CD4-positive, alpha-beta T cell treated with Interleukin-4 for 1 hour (primary cell): ENCODE data around the gene SYMPK.
"Not testable (repeated sequence)": the region's sequence is repeated elsewhere in the genome, so short reads cannot be mapped to it uniquely, and the experiment has no call there.

ENCODE experiments used
- DNase-seq, 2 donors: peaks; one replicate each; pipeline ENCODE4 v3.0.0-alpha.2; 2020 to 2022

SYMPK gene

DNA sequence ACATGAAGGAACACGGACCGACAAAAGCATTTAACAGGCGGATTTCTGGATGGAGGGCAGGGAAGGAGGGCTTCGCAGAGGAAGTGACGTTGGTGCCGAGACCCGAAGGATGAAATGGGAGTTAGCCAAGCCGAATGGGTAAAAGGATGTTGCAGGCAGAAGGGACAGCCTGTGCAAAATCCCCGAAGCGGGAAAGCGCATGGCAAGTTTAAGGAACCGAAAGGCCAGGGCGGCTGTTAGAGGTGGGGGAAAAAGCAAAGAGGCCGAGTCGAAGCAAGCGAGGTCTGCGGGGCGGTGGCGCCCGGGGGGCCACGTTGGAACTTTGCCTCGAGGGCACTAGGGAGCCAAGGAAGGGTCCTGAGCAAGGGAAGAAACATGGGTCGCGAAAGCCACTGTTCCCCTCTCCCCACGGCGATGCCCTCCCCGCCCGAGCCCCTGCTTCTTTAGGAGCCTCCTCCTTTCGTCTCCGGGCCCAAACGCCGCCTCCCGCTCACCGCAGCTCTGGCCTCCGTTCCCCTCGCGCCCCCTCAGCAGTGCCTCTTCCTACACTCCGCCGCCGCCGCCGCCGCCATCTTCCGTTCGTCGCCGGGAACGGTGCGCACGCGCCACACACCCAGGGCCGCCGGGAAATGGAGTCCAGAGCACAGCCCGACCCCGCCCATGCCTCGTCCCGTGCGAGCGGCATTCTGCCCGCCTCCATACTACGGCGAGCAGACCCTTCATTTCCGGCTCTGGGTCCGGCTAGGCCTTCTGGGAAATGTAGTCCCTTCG, at the start of gene SYMPK:
Gene SYMPK (minus strand): TSS at position 584 of the 771 bp plus-strand sequence. CDS start 8,652 bp downstream, outside the sequence.
- peak; percentile 99 for DNase-seq

DNA sequence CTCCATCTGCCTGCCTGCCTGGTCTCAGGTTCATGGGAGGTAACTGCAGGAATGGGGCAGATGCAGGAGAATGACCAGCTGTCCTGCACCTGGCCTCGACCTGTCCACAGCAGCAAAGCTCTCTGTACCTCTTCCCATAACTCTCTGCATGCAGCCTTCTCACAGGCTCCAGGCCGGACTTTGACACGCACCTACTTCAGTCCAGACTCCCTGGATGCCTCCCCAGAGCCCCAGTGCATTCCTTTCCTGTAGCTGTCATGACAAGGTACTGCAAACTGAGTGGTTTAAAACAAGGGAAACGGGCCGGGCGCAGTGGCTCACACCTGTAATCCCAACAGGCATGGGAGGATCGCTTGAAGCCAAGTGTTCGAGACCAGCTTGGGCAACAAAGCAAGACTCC, 48.3 kb upstream of the SYMPK start:
- DNase-seq = no peak

DNA sequence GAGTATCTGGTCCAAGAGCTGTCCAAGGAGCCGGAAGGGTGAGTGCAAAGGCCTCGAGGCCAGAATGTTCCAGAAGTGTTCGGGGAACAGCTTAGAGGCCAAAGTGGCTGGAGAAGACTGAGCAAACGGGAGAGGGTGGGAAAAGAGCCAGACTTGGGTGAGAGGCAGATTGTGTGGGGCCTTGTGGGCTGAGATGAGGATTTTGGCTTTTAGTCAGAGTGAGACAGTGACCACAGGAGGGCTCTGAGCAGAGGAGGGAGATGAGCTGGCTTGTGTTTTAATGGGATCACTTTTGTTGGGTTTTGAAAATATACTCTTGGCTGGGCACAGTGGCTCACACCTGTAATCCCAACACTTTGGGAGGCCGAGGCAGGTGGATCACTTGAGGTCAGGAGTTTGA, 46.0 kb upstream of the SYMPK start:
- DNase-seq = no peak

DNA sequence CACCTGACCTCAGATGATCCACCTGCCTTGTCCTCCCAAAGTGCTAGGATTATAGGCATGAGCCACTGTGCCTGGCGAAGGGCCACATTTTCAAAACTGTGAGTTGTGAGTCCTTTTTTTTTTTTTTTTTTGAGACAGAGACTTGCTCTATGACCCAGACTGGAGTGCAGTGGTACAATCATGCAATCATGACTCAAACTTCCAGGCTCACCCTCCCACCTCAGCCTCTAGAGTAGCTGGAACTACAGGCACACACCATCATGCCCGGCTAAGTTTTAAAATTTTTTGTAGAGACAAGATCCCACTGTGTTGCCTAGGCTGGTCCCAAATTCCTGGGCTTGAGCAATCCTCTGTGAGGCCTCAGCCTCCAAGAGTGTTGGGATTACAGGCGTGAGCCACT, 43.3 kb upstream of the SYMPK start:
- no peak for DNase-seq

DNA sequence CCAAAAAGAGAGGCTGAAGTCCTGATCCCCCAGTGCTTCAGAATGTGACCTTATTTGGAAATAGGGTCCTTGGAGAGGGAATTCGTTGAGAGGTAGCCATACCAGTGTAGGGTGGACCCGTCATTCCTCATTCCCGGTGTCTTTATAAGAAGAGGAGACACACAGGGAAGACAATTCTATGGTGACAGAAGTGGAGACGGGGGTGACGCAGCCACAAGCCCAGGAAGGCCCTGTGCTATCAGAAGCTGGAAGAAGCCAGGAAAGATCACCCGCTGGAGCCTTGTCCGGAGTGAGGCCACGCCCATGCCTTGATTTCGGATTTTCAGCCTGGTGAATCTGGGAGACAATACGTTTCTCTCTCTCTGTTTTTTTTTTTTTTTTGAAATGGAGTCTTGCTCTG, 42.1 kb upstream of the SYMPK start:
- DNase-seq = no peak

DNA sequence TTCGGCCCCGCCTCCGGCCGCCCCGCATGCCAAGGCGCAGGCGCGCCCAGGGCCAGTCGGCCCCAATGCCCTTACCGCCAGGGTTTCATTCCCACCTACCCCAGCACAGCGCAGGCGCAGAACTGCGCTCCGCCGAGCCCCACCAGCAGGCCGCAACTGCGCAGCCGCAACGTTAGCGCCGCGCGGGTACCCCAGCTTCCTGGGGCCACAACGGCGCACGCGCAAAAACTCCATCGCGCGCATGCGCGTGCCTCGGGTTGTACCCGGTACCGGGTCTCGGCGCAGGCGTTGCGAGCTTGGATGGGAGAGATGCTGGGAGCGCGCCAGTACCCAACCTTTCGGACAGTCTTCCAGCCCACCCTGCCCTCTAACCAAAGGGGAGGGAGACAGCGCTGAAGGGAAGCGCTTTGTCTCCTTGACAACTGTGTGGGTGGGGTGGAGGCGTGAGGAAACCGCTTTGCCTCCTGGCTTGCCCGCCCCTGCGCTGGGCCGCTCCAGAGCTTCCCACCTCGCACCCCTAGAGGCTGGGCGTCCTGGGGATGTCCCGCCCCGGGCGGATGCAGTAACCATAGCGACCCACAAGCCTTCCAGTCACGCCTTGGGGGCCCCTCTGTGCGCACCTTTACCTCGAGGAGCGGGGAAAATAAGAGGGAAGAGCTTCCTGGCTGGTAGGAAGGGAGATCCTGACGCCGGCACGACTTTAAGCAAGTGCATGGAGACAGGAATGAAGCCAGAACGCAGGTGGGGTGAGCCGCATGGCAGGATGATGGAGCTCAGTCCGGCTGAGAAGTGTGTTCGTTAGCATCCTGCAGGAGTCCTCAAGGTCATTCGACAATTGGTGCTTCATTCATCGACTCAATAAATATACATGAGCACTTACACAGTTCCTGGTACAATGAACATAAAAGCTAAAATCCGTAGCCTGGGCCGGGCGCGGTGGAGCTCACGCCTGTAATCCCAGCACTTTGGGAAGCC, 40.0 kb upstream of the SYMPK start:
- peak; percentile 99 for DNase-seq

DNA sequence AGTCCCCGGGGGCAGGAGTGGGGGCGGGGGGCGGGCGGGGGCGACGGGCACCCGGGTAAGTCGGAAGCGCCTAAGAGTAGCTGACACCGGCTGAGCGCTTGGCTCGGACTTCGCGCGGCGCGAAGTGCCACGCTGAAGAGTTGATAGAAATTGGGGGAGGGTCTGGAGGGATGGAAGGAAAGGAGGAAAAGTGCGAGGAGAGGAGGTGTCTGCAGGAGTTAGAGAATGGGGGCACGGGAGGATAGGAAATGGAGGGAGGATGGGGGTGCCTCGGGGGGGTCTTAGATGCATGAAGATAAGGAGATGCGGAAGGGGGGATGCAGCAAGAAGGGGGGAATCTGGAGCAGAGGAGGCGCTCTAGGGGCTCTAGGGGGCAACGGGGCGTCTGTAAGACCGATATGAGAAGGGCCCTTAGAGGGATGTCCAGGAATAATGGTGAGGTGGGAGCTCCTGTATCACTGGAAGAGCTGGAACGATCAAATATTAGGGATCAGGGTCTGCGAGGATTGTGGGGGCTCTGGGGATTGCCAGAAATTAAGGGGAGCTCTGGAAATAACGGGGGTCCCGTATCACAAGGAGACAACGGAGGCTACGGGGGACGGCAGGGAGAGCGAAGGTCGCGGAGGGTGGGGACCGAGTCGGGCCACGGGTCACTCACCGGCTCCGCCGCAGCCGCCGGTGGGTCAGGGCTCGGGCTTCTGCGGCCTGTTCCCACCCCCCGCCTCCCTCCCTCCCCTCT, 39.1 kb upstream of the SYMPK start, which contains the start of gene MYPOP:
Gene MYPOP (minus strand): TSS at position 702 of the 739 bp plus-strand sequence. CDS start 840 bp downstream, outside the sequence.
- DNase-seq = no peak

DNA sequence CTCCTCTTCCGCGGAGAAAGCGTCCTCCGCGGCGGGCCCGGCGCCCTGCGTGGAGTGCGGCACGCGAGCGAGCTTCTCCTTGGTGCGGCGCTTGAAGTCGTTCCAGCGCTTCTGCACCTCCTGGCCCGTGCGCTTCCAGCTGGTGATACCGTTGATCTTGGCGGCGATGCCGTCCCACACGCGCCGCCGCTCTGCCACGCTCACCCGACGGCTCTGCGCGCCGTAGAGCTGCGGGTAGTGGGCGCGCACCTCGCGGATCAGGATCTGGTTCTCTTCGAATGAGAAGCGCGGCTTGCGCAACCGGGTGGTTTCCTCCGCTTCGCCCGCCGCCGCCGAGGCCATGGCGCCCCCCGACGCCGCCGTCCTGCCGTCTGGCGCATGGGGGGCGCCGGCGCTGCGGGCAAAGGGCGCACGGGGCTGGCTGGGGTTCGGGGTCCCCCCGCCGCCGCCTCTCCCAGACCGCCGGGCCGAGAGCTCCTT, 38.5 kb upstream of the SYMPK start:
- peak; percentile 29 to 38 for DNase-seq

DNA sequence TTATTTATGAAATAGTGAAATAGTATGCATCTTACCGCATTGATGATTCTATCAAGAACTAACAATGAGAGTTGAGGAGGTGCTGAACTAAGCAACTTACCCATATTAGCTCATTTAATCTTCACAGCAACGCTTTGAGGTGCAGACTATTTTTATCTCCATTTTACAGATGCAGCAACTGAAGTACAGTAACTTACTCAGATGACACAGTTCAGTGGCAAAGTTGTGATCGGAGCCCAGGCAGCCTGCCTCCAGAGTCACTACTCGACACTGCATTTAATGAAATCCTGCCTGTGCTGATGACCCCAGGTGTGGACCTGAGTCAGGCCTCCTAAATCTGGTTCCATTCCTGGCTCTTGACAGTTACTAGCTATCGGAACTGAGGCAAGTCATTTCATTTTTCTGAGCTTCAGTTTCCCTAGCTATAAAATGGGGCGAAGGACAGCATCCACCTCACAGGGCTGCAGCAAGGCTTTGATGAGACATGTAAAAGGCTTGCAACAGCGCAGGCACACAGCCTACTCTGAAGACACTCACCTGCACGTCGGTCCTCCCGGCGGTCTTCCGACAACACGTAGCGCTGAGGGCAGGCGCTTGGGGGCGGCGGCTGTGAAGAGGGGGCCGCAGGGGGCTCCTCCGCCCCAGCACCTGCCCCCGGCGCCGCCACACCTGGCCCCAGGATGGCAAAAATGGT, 37.9 kb upstream of the SYMPK start:
- DNase-seq = no peak

DNA sequence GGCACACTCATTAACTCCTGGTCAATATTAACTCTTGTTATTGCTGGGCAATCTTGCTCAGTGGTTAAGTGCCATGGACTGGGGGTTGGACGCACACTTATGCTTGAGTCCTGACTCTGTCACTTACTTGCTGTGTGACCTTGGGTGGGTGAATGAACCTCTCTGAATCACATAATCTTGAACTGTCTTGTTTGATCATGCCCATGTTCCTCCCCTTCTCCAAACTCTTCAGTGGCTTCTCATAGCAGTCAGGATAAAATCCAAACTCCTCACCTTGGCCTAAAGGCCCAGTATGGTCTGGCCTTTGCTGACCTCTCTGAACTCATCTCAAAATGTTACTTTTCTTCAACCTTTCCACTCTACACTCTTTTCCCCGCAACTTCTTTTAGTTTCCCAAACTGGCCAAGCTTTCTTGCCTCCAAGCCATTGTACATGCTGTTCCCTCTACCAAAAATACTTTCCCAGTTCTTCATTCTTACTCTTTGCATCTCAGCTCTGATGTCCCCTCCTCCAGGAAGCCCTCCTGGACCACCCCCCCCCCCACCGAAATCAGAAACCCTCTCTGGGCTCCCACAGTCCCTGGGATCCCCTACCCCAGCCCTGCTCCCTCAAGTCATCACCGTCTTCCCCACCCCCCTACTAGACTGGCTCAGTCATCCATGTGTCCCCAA, 37.1 kb upstream of the SYMPK start:
- DNase-seq = no peak

DNA sequence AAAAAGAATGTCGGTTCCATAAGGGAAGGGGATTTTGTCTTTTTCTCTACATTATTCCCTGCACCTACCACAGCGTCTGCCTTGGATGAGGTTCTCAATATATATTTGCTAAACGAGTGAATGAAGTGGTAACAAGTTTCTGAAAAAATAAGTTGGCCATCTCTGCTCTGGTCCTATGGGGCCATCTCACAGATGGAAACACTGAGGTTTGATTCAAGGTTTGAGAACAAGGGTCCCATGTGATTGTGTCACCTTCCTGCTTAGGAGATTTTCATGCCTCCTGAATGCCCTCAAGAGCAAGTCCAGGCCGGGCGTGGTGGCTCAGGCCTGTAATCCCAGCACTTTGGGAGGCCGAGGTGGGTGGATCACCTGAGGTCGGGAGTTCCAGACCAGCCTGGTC, 36.3 kb upstream of the SYMPK start:
- no peak for DNase-seq

DNA sequence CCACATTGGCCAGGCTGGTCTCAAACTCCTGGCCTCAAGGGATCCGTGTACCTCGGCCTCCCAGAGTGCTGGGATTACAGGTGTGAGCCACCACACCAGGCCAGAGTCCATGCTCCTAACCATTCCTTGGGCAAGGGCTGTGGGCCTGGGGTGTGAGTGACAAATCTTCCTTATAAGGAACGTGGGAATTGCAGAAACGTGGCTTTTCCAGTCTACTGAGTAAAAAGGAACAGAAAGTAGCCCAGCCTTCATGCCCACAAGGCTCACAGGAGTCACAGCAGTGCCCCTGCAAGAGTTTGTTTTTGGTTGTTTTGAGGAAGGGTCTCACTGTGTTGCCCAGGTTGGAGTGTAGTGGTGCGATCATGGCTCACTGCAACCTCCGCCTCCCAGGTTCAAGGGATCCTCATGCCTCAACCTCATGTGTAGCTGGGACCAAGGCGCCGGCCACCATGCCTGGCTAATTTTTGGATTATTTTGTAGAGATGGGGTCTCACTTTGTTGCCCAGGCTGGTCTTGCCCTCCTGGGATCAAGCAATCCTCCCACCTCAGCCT, 34.4 kb upstream of the SYMPK start:
- no peak for DNase-seq

DNA sequence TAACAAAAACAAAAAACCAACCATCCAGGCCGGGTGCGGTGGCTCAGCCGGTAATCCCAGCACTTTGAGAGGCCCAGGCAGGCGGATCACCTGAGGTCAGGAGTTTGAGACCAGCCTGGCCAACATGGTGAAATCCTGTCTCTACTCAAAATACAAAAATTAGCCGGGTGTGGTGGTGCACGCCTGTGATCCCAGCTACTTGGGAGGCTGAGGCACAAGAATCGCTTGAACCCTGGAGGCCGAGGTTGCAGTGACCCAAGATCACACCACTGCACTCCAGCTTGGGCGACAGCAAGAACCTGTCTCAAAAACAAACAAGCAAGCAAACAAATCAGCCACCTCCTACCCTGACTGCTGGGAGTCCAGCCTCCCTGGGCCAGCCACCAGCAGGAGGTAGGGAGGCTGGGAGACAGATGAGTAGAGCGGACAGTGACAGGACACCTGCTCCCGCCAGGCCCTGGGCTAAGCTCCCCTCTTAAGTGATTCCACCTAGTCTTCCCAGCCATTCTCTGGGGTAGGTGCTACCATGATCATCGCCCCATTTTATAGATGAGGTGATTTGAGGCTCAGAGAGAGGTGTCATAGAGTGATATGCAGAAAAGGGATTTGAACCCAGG, 33.1 kb upstream of the SYMPK start:
- DNase-seq = not testable (repeated sequence)

DNA sequence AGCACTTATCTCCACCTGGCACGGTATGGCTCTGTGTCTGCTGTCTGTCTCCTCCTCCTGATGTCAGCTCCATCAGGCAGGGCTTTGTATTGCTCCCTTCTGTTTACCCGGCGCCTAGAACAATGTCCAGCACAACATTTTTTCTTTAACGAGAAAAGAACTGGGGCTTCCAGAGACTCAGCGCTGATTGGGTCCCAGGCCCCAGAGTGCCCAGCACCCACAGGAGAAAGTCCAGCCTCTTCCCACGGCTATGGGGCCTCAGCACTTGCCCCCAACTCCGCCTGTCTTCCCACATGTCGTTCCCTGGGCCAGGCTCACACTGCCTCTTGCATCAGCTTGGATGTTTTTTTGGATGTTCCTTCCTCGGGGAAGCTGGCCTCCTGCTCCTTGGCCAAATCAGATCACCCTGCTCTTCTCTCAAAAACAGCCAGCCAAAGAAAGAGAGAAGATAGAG, 32.6 kb upstream of the SYMPK start:
- no peak for DNase-seq

DNA sequence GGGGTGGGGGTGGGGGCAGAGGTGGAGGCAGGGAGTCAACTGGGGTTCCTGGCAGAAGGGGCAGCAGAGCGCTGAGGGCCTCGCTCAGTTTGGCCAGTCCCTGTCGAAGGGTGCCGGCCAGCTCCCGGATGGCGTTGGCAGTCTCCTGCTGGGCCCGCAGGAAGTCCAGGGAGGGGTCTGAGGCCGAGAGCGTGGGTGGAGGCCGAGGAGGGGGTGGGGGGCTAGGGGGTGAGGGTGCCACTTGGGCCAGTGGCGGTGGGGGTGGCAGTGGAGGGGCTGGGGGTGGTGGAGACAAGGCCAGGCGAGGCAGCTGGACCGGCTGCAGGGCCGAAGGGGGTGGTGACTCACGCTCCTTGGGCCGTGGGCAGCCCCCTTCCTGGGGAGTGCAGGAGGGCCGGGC, 27.9 kb upstream of the SYMPK start:
- no peak for DNase-seq

DNA sequence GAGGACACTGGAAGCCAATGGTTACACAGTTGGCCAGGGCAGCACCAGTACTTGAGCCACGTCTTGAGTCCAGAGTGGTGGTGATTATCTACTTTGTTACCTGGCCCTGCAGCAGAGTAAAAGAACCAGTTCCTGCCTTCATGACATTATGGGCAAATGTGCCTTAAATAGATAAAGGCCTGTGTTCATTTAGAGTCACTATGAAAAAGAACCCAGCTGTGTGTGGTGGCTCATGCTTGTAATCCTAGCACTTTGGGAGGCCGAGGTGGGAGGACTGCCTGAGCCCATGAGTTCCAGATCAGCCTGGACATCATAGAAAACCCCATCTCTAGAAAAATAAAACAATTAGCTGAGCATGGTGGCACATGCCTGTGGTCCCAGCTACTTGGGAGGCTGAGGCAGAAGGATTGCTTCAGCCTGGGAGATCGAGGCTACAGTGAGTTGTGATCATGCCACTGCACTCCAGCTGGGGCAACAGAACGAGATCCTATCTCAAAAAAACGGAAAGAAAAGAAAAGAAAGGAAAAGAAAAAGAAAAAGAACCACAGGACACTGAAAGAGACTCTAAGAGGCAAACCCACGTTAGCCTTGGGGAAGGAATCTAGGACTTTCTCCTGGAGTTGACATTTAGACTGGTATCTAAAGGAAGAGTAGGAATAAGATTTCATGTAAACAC, 26.4 kb upstream of the SYMPK start:
- no peak for DNase-seq

DNA sequence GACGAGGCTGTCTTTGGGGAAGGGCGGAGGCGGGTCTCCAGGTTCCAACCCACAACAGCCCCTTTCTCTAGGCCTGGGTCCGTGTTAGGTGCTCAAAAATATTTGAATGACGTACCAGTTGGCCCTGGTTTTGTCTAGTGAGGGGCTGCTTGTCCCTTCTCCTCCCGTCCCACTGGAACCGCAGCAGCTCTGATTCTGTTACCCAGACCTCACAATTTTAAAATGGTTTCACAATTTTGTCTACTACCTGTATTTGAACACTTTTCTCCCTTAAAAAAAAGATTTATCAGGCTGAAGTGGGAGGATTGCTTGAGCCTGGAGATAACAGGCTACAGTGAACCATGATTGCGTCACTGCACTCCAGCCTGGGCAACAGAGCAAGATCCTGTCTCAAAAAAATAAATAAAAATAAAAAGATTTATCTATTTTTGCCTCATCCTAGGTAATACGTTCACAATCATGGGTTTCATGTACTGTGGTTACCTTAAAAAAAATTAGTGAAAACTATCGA, 24.3 kb upstream of the SYMPK start:
- no peak for DNase-seq

DNA sequence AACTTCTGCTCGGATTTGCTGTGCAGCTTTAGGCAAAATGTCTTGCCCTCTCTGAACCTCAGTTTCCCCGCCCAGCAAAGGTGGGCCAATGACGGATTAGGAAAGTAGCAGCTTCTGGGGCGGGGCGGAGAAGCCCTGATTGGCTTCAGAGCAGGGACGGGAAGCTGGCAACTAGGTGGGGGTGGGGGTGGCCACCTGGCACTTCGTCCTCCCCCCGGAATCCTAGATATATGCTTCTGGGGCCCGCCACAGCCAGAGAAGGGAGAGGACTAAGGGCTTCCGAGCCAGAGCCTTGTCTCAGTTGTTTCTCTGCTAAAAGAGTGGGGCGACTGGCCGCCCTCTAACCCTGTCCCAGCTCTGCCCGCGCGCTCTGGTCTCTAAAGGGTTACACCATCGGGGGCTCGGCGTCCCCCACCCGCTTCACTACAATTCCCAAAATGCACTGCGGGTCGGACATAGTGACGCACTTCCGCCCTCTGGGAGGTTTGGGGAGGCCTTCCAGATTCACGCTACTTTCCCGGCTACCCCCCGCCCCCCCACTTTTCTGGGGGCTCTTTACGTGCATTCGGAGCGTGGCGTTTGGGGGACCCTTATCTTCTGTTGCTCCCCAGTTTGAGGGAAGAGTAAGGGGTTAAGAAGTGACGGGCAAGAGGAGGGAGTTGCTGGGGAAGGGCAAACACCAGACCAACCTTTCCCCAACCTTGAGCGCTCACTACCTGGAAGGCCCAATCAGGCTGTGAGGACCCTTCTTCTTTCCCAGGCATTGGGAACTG, 23.7 kb upstream of the SYMPK start:
- DNase-seq = peak; percentile 92 to 94
